ENCODE data around the gene IGF2BP2. TPM values are rescaled to one million over a fixed set of nuclear protein-coding genes. Genes with fewer than 3 reads are reported as not detected.

Gene IGF2BP2
- total and polyA plus RNA-seq, 2 of the 8 experiments (the other 6 are each of a cell fraction or from before 2014, with no cell fraction given), result 7.4 to 121 TPM

DNA sequence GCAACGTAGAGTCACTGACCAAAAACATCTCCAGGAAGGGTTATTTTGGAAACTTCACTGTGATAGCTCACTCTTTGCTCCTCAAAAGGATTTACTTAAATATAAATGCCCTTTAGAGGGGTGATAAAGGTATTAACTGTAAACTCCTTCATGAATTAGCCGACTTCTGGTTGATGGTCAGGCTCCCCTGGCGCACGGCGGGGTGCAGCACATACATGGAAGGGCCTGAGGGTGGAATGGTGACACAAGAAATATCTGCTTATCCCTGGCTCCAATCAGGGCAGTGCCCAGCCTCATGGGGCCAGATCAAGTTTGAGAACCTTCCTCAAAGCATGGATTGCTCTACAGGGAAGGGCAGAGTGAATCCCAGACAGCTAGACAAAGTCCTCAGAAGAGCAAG is 116.5 kb downstream of the IGF2BP2 start (continued):
- TF ChIP-seq SIX5 (IDR thresholded peaks at IDR 0.05; ENCODE audit: low read depth, low read length) (no peak), CREB1 (IDR thresholded peaks at IDR 0.05) (no peak), SP1 (IDR thresholded peaks at IDR 0.05; ENCODE audit: low read depth, low read length) (no peak), KDM5A (IDR thresholded peaks at IDR 0.05; ENCODE audit: low read length) (no peak)
- TF ChIP-seq, protein P1, sequence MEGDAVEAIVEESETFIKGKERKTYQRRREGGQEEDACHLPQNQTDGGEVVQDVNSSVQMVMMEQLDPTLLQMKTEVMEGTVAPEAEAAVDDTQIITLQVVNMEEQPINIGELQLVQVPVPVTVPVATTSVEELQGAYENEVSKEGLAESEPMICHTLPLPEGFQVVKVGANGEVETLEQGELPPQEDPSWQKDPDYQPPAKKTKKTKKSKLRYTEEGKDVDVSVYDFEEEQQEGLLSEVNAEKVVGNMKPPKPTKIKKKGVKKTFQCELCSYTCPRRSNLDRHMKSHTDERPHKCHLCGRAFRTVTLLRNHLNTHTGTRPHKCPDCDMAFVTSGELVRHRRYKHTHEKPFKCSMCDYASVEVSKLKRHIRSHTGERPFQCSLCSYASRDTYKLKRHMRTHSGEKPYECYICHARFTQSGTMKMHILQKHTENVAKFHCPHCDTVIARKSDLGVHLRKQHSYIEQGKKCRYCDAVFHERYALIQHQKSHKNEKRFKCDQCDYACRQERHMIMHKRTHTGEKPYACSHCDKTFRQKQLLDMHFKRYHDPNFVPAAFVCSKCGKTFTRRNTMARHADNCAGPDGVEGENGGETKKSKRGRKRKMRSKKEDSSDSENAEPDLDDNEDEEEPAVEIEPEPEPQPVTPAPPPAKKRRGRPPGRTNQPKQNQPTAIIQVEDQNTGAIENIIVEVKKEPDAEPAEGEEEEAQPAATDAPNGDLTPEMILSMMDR (IDR thresholded peaks at IDR 0.05; ENCODE audit: control extremely low read depth in 1 of 3, insufficient read depth in 1 of 3, low read depth in 1 of 3, low read length in 3 of 3), result no peak

Data from H1 (cell line).